ENCODE measurements around the gene C9orf78.

DNA sequence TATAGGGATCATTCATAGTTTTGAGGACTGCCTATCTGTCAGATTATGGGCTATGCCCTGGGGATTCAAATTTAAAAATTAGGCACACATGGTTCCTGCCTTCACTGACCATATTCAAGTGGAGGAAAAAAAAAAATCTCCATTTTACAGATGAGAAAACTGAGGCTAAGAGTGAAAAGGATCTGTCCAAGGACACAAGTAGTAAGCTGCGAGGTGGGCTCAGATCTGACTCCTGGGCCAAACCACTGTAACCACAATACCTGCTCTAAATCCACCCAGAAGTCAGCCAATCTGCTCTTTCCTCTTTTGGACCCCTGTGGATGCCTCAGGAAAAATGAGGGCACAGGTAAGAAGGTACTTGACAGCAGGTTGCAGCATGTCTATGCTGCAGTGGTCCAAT is 8.3 kb downstream of the C9orf78 start:
- TF ChIP-seq FOXK2 (IDR thresholded peaks at IDR 0.05): no peak
- no peak for TF ChIP-seq FOXM1 (IDR thresholded peaks at IDR 0.05; ENCODE audit: borderline replicate concordance)
- no peak for TF ChIP-seq PKNOX1 (IDR thresholded peaks at IDR 0.05)
- TF ChIP-seq NFRKB (IDR thresholded peaks at IDR 0.05): no peak
- TF ChIP-seq FOXA1 (IDR thresholded peaks at IDR 0.05): no peak
- no peak for TF ChIP-seq ZNF384 (IDR thresholded peaks at IDR 0.05)
- TF ChIP-seq SP1 (IDR thresholded peaks at IDR 0.05): no peak
- no peak for TF ChIP-seq SUZ12 (IDR thresholded peaks at IDR 0.05)
- TF ChIP-seq TARDBP (IDR thresholded peaks at IDR 0.05): no peak
- no peak for TF ChIP-seq HDGF (IDR thresholded peaks at IDR 0.05; ENCODE audit: borderline replicate concordance)
- TF ChIP-seq BHLHE40 (IDR thresholded peaks at IDR 0.05; ENCODE audit: borderline replicate concordance): no peak
- TF ChIP-seq CTBP1 (IDR thresholded peaks at IDR 0.05; ENCODE audit: borderline replicate concordance): no peak
- TF ChIP-seq LEF1 (IDR thresholded peaks at IDR 0.05; ENCODE audit: borderline replicate concordance): no peak
